Ecto neural progenitor cell (in vitro differentiated cells): ENCODE results near the gene AURKAIP1.

Experiments used
- DNase-seq: peaks from one replicate; pipeline ENCODE4 v3.0.0-alpha.2; 2018; ENCODE audit warnings: low spot score

The AURKAIP1 gene

GRCh38 chr1:1361233-1361981 is 13.6 kb downstream of the AURKAIP1 start:
- peak; percentile 48 for DNase-seq

- peak; percentile 78 for DNase-seq
These were observed 14.4 kb downstream of the AURKAIP1 start for GRCh38 chr1:1360506-1361169.

- DNase-seq = peak; percentile 75
These were observed 15.1 kb downstream of the AURKAIP1 start for GRCh38 chr1:1359664-1360468.

GRCh38 chr1:1359308-1359663 is 15.7 kb downstream of the AURKAIP1 start:
- no peak for DNase-seq

- DNase-seq = peak; percentile 74
These were observed 16.4 kb downstream of the AURKAIP1 start, which contains the start of gene MXRA8 for GRCh38 chr1:1358433-1359271. MXRA8 (minus strand) TSS chr1:1358555; CDS start chr1:1358504, 51 bp downstream.

- no peak for DNase-seq
These were observed 17.1 kb downstream of the AURKAIP1 start for GRCh38 chr1:1357871-1358432.

- peak; percentile 69 for DNase-seq
These were observed 18.1 kb downstream of the AURKAIP1 start for GRCh38 chr1:1356796-1357401.

GRCh38 chr1:1356166-1356795 is 18.7 kb downstream of the AURKAIP1 start:
- no peak for DNase-seq

- DNase-seq = no peak
These were observed 19.6 kb downstream of the AURKAIP1 start for GRCh38 chr1:1355416-1355815.

- peak; percentile 64 for DNase-seq
These were observed 20.4 kb downstream of the AURKAIP1 start for GRCh38 chr1:1354271-1355247.

- DNase-seq = no peak
These were observed 21.4 kb downstream of the AURKAIP1 start for GRCh38 chr1:1353389-1354151.

- no peak for DNase-seq
These were observed 22.1 kb downstream of the AURKAIP1 start for GRCh38 chr1:1352786-1353388.

- peak; percentile 65 for DNase-seq
These were observed 23.2 kb downstream of the AURKAIP1 start for GRCh38 chr1:1351511-1352427.

- peak; percentile 85 for DNase-seq
These were observed 25.6 kb downstream of the AURKAIP1 start, which contains the start of gene DVL1 for GRCh38 chr1:1349256-1350012. DVL1 (minus strand) TSS chr1:1349418; CDS start chr1:1349065, 353 bp downstream.

GRCh38 chr1:1348420-1349255 is 26.4 kb downstream of the AURKAIP1 start:
- DNase-seq = peak; percentile 61
